GM18499 (cell line): ENCODE data around the gene ADM5.

Experiments used
- ATAC-seq: cut with Tn5 transposase; IDR thresholded peaks from one replicate; pipeline ENCODE4 v1.9.1; 2021; ENCODE audit warnings: moderate number of reproducible peaks; ENCODE audit not compliant: insufficient read depth, unreplicated experiment

ADM5 gene

DNA sequence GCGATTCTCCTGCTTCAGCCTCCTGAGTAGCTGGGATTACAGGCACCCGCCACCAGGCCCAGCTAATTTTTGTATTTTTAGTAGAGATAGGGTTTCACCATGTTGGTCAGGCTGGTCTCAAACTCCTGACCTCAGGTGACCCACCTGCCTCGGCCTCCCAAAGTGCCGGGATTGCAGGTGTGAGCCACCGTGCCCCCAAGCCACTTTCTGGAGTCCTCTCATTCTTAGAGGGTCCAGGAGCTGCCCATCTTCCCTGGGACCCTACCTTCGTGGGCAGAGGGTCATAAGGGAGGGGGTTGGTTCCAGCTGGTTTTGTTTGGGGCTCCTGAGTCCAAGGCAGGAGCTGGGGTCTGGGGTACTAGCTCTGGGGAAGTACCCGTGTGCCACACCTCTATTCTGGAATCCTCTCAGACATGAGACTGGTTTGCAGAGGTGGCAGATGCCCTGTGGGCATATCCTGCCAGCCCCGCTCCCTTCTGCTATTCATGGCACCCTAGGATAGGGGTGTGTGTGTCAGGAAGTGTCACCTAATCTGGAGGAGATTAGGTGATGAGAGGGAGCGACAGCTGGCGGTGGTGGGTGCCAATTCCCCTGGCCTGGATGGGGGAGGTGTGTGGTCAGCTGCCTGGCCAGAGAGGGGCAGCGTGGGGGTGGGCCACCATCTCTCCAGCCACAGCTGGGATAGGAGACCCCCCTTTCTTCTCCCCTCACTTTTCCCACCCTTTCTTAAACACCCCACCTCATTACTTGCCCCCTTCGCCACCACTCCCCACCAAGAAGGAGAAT lies 10.2 kb upstream of the ADM5 start:
- no peak for ATAC-seq

DNA sequence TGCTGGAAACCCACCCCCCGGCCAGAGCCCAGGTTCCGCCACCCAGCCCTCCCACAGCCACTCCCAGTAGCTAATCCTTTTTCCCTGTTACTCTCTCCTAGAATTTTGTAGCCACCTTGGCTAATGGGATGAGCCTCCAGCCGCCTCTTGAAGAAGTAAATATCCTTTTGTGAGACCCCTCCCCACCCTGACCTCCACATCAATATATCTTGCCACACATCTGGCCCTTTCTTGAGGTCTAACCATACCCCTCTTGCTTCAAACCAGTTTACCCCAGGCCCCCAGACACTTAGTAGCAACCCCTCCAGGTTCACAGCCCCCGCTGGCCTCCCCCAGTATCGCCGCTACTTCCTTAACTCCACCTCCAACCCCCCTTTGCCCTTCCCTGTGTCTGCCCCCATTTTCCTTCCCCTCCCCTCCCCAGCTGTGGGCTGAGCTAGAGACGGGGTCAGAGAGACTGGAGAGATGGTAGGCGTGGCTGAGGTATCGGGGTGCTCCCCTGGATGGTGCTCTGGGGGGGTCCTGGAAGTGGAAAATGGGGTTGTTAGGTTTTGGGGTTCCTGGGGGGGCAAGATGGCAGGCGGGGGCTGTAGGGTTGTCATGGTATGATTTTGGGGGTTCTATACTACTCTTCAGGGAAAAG lies 9.5 kb upstream of the ADM5 start:
- ATAC-seq = no peak

DNA sequence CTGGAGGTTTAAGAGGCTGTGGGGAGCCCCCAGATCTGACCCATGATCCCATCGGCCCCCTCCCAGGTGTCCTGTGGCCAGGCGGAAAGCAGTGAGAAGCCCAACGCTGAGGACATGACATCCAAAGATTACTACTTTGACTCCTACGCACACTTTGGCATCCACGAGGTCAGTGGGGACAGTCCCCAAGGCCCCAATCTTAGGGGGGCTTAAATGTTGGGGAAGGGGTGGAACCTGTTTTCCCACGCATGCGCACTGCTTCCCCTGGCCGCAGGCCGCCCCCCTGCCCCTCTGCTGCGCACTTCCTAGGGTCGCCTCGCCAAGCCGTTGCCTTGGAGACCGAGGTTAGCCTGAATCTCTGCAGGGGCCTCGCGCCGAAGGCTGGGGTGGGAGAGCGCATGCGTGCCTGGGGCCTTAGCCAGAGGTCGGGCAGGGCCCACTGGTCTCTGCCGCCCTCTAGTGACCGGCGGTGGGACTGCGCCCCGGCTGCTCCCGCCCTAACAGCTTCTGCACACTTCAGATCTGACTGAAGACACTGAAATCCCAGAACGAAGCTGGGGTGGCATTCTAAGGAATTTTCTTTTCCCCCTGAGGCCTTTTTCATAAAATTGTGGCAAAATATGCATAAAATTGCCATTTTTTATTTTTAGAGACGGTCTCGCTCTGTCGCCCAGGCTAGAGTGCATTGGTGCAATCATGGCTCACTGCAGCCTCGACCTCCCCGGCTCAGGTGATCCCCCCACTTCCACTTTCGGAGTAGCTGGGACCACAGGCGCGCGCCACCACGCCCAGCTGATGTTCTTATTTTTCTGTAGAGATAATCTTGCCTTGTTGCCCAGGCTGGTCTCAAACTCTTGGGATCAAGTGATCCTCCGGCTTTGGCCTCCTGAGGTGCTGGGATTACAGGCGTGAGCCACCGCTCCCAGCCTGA lies 8.7 kb upstream of the ADM5 start:
- no peak for ATAC-seq

DNA sequence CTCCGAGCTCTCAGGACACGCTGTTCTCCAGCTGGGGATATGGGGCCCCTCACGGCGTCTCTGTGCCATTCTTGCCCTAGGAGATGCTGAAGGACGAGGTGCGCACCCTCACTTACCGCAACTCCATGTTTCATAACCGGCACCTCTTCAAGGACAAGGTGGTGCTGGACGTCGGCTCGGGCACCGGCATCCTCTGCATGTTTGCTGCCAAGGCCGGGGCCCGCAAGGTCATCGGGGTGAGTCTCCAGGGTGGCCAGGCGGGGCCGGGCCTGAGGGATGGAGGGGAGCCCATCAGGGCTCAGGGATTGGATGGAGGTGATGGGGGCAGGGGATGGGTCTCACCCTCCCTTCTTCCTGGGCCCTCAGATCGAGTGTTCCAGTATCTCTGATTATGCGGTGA lies 7.6 kb upstream of the ADM5 start:
- no peak for ATAC-seq

DNA sequence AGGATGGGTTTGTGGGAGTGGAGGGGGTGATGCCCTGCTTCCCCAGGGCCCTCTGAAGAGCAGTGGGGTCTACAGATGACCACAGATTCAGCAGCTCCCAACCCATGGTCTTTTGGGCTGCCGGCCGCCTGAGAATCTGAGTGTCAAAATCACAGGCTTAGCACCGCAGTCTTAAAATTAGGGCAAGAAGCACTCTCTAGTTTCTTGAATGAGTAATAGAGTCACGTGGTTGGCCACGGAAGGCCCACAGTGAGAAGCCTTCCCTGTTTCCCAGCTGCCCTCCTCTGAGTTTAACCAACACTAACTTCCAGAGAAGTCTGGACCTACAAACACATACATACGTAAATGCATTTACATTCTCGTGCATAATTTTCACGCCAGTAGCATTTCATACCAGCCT lies 7.1 kb upstream of the ADM5 start:
- no peak for ATAC-seq

DNA sequence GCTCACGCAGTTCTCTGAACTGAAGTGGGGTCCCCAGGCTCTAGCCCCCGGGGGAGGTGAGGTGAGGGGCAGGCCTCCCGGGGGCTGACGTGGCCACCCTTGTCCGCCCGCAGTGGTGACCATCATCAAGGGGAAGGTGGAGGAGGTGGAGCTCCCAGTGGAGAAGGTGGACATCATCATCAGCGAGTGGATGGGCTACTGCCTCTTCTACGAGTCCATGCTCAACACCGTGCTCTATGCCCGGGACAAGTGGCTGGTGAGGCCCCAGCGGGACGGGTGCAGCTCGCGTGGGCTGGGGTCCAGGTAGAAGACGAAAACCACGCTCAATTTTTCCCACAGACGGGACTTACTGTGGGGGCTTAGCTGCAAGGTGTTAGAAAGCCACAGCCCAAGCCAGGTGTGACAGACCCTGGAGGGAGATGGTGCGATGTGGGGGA lies 5.6 kb upstream of the ADM5 start:
- ATAC-seq = no peak

DNA sequence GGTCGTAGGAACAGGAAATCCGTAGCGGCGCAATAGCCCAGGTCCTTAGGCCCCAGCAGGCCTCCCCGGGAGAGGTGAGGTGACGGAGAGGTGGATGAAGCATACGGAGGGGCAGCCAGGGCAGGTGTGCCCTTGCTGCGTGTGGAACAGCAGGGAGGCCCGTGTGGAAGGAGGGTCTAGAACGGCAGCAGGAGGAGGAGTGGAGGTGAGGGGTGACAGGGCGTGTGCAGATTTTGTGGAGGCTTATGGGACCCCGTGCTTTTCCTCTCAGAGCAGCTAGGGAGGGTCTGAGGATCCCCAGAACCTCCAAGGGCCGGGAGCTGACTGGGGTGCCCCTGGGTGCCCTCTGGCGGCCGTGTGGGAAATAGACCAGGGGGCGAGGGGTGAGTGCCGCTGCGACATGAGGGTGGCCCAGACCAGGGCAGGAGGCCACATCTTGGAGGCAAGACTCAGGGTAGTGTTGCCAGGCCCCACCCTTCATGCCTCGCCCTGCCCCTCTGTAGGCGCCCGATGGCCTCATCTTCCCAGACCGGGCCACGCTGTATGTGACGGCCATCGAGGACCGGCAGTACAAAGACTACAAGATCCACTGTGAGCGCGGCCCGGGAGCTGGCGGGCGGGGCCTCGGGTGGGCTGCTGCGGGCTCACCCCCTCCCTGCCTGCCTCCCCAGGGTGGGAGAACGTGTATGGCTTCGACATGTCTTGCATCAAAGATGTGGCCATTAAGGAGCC lies 5.0 kb upstream of the ADM5 start:
- no peak for ATAC-seq

DNA sequence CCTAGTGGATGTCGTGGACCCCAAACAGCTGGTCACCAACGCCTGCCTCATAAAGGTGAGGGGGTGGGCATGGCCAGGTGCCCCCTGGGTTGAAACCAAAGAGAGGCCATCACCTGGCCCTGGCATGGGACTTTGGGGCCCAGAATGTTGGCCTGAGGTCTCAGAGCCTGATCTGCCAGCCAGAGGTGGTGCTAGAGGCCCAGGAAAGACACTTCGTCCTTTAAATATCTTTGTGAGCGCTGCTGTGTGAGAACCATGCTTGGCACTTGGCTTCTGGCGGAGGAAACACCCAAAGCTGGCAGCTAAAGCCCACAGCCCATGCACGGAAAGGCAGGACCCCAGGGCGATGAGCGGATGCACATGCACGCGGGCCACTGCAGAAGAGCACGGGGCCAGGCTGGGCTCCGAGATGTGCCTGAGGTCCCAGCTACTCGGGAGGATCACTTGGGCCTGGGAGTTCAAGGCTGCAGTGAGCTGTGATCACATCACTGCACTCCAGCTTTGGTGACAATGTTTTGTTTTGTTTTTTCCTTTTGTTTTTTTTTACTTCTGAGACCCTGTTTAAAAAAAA lies 4.3 kb upstream of the ADM5 start:
- ATAC-seq = no peak

DNA sequence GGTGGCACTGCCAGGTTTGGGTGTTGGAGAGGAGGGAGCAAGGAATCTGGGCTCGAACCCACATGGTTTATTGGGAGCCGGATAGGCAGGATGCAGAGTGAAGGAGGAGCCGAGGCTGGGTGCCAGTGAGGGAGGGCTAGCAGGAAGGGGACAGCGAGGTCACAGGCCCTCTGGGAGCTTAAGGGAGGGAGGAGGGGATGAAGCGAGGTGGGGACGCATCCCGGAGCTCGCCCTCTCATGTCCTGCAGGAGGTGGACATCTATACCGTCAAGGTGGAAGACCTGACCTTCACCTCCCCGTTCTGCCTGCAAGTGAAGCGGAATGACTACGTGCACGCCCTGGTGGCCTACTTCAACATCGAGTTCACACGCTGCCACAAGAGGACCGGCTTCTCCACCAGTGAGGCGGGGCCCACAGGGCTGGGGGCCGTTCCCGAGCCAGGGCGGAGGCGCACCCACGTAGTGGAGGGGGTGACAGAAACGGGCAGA lies 3.5 kb upstream of the ADM5 start:
- ATAC-seq = no peak

DNA sequence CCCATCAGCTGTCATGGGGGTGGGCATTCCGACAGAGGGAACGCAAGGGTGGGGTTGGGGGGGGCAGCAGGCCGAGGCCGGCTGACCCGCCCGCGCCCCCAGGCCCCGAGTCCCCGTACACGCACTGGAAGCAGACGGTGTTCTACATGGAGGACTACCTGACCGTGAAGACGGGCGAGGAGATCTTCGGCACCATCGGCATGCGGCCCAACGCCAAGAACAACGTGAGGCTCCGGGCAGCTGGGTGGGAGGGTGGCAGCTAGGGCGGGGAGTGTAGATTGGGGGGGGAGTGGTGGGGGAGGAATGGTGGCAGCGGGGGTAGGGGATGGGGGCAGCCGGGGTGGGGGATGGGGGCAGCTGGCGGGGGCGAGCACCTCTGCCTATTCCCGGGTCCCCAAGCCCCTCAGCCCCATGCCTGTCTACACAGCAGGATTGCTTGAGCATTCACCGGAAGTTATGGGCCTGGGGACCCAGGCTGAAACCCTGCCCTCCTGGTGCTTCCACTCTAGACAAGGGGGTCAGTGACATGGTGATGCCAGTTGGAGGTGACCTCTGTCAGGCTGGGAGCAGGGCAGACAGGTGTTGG lies 2.8 kb upstream of the ADM5 start:
- no peak for ATAC-seq

DNA sequence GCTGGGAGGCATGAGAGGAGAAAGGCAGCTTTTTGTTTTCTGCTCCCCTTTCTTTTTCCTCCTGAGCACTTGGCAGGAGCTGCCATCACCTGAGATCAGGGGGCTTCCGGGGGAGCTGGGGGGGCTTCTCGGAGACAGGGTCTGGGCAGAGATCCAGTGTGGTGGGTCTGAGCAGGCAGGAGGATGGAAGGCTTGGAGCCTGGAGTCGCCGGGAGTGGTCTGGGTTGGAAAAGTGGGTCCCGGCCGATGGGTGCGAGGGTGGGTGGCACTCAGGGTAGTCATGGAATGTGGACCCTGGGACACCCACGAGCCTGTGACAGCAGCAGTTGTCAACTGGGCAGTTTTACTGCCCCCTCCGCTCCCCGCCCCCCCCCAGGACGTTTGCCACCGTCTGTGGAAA lies 2.2 kb upstream of the ADM5 start:
- no peak for ATAC-seq

DNA sequence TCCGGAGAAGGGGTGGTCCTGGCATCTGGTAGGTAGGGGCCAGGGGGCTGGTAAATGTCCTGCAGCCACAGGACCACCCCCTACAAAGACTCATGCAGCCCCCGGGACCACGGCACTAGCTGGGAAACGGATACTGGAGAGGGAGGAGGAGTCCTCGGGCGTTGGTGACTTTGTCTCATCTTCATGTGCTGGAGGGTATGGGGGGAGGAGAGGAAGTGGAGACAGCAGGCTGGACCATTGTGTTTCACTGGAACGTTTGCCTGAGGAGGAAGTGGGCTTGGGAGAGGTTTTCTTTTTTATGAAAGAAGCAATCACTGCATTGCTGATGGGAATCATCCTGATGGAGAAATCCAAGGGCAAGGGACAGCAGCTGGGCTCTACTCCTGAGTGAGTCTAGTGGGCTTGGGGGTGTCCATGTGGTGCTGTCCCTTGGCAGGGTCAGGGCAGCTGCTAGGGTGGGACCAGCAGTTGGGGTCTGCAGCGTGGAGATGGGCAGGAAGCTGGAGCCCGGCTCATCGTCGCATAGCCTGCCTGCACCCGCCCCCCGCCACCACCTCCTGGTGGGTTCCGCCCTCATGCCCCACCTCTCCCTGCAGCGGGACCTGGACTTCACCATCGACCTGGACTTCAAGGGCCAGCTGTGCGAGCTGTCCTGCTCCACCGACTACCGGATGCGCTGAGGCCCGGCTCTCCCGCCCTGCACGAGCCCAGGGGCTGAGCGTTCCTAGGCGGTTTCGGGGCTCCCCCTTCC lies 1.7 kb upstream of the ADM5 start:
- no peak for ATAC-seq

DNA sequence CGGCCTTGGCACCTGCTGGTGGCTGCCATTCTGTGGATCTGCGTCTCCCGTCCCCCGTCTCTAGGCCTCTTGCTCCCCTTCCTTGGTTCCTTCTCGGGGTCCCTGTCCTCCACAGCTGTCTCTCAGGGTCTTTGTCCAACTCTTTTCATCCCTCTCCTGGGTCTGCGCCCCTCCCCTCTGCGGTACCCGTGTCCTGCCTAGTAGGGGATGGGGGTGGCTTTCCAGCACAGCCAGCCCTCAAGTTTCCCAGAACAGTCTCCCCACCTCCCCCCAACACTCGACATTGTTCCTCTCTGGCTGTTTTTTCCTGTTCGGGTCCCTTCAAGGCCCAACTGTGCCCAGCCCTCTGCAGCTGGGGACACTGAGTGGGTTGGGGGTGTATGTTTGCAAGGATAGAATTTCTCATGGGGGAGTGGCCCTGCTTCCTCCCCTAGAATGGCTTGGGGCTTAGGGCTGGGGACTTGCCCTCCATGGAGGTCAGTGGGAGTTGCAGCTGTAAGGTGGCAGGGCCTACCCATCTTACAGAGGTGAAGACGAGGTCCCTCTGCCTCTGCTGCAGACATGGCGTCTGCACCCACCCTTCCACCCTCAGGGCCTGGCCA lies 762 bp upstream of the ADM5 start:
- ATAC-seq = no peak

DNA sequence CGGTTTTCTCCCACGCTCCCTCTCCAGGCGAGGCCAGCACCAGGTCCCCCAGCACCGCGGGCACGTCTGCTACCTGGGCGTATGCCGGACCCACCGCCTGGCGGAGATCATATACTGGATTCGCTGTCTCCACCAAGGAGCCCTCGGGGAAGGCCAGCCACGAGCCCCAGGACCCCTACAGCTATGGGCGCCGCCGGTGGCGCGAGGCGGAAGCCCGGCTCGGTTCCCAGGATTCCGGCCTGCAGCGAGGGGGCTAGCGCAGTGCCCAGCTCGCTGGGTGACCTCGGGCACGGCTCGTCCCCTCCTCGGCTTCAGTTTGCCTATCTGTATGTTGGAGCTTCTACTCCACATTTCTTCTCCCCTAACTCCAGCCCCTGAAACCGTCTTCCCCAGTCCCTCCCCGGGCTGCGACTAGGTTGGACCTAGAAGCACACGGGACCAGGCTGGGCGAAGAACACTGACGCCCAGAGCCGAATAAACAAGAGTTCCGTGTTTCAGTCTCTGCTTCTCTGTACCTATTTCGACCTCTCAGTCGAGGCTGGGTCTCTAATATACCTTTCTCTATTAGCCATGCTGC lies 773 bp downstream of the ADM5 start:
- ATAC-seq = no peak

DNA sequence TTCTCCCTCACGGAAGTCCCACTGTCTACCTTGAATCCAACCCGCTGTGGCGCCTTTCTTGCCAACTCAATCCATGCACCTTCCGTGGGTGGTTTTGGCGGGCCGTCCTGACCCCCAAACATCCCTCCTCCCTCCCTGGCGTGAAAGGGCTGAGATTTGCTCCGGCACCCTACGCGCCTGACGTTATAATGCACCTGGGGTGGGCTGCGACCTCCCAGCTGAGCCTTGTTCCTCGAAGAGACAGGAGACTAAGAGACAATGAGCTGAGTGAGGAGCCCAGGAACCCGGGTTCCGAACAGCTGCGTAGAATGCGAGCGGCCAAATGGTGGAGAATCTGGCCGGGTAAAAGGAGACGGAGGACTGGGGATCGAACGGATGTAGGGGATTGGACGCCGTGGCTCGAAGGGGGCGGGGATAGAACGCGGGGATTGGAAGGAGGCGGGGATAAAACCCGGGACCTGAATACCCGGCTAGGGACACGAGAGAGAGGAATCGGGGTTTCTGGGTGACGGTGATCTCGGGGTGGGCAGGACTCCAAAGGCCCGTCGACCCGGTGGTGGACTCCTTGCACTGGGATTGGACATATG lies 1.4 kb downstream of the ADM5 start, which contains the start of gene CPT1C:
Gene CPT1C, plus strand, starts transcription at position 461 of the 587 bp plus-strand sequence. CDS start 1,137 bp downstream, outside the sequence.
- no peak for ATAC-seq

DNA sequence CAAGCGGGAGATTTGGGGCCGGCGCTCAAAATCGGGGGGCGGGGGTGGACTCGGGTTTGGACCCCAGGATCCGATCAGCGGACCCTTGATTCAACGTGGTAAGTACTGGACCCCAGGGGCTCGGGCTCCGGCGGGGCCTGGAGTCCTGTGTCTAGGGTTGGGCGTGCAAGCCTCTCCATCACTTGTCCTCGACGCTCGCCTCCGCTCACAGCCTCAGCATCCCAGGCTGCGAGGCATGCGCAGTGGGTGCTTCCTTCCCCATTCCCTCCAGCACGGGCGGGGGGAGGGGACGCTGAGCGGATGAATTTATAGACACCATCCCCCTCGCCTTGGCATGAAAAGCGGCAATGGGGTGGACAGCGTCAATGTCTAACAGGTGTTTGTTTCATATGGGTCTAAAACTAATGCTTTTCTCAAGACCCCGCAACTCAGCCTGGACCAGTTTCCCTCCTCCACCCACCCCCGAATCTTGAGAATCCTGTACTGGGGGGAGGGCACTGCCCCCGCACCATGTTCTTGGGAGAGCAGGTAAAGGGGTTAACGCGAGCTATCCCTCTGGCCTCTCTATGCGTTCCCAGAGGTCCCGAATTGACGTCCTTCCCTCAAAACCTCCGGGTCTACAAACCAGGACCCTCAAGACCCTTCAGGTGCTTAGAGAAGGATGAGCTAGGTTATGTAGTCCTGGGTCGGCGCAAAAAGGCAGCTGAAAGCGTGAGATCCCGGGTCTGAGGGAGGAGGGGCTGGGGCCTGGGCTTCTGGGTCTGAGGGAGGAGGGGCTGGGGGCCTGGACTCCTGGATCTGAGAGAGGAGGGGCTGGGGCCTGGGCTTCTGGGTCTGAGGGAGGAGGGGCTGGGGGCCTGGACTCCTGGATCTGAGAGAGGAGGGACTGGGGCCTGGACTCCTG lies 2.1 kb downstream of the ADM5 start:
- ATAC-seq = no peak

DNA sequence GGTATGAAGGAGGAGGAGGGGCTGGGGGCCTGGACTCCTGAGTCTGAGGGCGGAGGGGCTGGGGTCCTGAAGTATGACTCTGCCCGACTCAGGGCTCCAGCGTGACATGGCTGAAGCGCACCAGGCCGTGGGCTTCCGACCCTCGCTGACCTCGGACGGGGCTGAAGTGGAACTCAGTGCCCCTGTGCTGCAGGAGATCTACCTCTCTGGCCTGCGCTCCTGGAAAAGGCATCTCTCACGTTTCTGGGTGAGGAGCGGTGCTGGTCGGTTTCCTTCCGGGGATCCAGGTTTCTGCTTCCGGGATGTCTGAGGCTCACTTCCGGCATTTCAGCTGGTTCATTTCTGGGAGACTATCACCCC lies 2.7 kb downstream of the ADM5 start:
- no peak for ATAC-seq
